Frontal cortex (tissue), 4 donors: Measurements from ENCODE around the gene VPS8. TPM values are rescaled to one million over a fixed set of nuclear protein-coding genes. Genes with fewer than 3 reads are reported as not detected.
"Not testable (repeated sequence)": the region's sequence is repeated elsewhere in the genome, so short reads cannot be mapped to it uniquely, and the experiment has no call there.

Source experiments
- DNase-seq, 2 donors: peaks; one replicate each; pipeline ENCODE4 v3.0.0; 2012; ENCODE audit warnings: low spot score in 2 of 2
- FAIRE-seq: peaks from 2 replicates; lab custom pipeline; 2012; peaks lifted over from hg19 to GRCh38; lab: Jason Lieb, UNC
- total RNA-seq: library from RNA; depleted of rRNA; stranded (reverse); fragments of >200 nt; gene quantifications from one replicate; pipeline ENCODE4 v1.2.3, GENCODE V29; 2014
- donor health status: control.
- donor health status: control.
- donor health status: control.

VPS8 gene
- total RNA-seq, 1 donor from 2014 or later, result 145 TPM

DNA sequence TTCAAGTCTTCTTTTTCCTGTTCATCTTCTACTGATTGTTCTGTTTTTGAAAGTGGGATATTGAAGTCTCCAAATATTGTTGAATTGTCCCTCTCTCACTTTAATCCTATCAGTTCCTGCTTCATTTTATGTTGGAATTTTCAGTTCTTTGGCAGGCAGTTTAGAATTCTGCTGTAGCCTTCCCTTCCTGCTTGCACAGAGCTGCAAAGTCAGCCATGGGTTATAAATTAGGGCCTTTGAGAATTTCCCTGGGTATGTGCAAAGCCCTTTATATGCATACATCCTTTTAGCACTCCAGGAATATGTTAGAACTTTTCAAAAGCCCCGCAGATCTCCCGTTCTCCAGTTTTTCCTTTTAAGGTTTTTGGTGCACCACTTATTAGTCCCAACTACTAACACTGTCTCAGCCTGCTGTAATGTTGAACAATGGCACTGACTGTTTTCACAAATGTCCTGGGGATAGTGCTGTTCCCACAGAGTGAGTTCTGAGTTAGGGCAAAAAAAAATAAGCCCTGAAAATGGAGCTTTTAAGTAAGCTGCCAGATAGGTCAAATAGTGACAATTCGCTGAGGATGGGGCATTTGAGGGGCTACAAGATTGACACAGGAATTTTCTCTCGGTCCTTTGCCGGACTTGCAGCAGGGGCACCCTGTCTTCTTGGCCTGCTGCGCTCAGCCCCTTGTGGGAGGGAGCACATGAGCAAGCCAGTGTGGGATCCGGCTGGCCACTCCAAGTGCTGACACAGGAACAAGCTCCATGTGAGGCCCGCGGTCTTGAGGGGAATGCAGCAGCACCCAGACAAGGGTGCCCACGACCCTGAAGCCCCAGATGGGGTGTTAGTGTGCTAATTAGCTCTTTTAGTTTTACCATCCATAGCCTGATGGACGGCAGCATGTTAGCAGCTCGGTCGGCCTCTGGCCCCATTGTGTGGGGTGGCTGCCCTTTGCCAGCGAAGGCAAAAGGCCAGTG lies 96.0 kb downstream of the VPS8 start:
- FAIRE-seq, result no peak
- DNase-seq, result peak in 1 of 2 donors; percentile 6

DNA sequence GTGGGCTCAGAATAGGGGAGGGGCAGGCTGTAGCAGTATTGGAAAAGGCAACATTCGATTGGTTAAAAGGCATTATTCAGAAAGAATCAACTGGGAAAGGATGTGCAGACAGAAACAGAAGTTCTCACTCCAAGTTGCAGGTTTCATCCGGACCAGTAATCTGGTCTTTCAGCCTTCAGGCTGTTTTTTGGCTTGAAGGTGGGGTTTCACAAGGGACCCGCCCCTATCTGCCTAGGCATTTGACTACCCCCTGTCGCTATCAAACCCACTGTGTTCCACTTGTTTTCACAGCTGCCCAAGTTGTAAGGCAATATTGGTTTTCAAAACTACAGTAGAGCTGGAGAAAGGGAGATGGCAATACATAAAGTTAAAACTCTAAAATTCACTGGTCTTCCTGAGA lies 96.9 kb downstream of the VPS8 start:
- DNase-seq (no peak), FAIRE-seq (no peak)

DNA sequence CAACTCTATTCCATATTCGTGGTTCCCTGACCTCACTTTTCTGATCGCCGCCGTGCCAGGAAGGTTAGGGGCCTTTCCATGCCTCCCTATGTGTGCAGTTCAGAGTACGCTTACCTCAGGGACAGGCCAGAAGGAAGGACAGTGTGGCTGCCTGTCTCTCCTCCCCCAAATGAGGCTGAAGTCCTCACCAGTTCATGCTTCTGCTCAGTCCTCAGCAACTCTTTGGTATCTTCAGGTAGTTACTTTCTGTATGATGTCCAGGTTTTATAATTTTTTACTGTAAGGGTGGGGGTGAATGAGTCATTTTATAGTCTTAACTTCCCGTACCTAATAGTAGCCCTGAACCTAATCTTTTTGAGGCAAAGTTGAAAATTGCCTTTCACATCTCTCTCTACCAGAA lies 98.7 kb downstream of the VPS8 start:
- FAIRE-seq (no peak), DNase-seq (no peak)

DNA sequence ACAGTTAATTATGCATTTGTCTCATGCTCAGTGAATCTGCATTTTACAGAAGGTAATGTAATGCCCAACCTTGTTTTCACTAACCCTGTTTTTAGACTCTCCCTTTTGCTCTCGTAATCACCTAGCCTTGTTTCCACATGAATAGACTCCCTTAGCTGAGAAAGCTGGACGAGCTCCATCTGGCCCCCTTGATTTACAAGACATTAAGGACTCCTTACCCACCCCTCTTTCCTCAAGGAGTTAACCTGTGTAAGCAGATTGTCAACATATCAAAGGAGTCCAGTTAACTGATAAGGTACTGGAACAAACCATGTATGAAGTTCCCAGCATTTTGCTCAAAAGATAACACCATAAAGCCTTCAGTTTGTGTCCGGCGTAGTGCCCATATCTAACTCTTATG lies 99.6 kb downstream of the VPS8 start:
- FAIRE-seq (no peak), DNase-seq (no peak)

DNA sequence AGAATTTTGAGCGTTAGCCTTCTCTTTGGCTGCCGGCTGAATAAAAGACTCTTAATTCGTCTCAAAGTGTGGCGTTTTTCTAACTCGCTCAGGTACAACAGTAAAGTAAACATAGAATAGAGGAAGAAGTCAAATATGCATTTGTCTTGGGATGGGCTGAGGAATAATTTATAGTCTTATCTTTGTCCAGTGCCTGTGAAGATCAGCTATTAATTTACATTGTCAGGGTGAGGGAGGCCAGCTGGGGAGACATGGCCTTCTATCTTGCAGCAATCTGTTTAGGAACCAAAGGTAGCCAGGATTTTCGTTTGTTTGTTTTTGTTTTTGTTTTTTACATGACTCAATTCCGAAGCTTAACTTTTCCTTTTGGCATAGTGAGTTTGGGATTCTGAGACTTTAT lies 100.2 kb downstream of the VPS8 start:
- no peak for FAIRE-seq
- DNase-seq, result no peak

DNA sequence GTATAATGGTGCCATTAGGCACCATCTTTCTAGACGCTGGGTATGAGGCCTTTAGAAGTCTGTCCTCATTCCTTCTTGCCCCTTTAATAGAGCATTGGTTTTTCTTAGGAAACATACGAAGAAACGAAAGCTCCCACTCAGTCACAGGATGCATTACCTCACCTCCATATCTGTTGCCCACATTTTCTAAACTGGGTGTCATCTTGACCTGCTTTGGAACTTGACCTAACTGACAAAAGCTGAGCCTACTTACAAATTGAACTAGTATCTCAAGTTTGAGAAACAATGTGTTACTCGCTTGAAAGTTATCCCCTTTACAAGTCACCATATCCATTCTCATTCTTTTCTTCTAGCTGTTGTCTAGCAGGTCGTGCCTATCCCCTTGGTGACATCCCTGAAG lies 102.7 kb downstream of the VPS8 start:
- no peak for FAIRE-seq
- no peak for DNase-seq

DNA sequence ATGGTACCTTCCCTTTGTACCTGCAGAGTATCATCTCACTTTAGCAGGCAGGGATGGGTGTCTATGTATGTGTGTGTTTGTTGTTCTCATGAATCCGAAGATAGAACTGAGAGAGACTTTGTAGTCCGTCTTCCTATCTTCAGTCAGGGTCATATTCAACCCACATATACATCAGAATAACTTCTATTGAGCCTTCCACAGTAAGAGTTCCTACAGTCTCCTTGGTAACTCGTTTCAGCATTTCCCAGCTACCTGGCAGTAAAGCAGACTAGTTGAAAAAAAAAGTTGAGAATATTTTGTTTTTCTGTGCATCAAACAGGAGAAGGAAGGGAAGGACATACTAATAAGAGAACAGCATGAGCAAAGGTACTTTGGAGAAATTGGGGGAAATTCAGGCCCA lies 106.8 kb downstream of the VPS8 start:
- no peak for FAIRE-seq

DNA sequence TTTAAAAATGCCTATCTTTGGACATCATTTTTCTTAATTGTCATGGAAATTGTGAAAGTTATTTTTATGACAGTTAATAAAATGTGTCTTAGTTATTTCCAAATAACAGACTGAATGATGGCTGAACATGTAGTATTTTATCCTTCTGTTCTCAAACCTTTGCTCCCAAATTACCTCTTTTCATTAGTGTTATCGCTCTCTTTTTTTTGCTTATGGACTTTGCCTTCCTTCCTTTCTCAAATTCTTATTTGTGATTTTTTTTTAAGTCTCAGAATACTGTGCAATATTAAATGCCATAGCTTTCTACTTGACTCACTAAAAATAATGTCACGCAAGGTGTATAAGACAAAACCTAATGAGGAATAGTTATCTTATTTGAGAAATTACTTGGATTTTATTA lies 107.7 kb downstream of the VPS8 start:
- FAIRE-seq, result no peak
- DNase-seq, result no peak

More for the DNA sequence above, 106.8 kb downstream of the VPS8 start:
- no peak for DNase-seq

DNA sequence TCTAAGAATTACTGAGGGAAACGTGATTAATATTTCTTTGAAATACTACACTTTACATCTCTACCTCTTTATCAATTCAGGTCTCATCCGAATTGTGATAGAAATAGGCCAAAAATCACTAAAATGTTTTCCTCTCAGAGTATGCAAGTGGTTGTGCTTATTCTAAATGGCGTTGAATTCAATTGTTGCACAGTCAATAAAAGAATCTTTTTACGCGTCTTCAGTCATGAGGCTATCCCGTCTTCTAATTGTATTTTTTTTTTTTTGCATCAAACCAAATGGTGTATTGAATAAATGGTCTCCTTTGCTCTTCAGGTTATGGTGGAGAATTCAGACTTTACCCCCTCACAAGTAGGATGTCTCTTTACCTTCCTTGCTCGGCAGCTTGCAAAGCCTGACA lies 112.6 kb downstream of the VPS8 start:
- no peak for DNase-seq
- no peak for FAIRE-seq

DNA sequence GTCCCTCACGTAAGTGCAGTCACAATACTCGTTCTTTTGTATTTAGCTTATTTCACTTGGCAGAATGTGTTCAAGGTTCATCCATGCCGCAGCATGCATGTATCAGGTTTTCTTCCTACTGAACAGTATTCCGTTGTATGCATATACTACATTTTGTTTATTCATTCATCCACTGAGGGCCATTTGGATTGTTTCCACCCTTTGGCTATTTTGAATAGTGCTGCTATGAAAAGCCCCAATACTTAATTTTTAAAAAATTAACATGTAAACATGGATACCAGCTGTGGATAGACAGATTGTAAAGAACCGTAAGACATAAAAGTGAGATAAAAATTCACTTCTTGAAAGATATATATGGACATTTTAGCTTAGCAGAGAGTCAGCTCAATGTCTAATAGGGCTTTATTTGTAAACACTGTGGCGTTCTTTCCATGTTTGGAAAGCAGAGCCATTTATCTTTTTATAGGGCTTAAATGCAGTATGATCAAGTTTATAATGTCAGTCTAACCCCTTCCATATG lies 115.9 kb downstream of the VPS8 start:
- no peak for FAIRE-seq
- no peak for DNase-seq

DNA sequence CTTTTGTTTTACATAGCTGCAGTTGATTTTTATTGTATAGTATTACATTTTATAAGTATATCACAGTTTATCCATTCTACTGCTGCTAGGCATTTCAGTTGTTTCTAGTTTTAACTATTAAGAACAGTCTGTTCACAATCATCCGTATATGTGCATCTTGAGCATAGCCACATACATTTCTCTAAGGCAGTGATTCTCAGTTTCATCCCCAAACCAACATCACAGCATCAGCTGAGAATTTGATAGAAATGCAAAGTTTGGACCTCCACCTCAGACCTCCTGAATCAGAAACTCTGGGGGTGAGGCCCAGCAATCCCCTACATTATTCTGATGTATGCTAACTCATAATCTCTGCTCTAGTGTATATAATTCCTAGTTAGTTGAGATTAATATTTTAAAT lies 120.8 kb downstream of the VPS8 start:
- DNase-seq, result no peak
- FAIRE-seq, result no peak

DNA sequence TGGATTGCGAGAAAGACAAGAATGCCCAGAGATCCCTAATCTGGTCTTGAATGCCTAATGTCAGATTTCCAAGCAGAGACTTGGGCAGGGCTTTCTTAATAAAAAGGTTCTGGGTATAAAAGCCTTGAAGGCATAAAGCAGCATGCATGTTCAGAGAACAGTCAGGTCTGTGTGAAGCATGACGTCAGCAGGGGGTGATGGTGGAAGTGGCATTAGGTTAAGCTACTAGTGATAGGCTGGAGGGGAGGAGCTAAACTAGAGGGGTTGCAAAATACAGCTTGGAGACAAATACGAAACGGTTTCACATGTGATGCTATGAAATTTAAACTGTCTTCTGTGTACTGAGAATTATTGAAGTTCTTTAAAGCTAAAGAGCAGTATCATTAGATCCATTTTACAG lies 125.6 kb downstream of the VPS8 start:
- DNase-seq (no peak), FAIRE-seq (no peak)

DNA sequence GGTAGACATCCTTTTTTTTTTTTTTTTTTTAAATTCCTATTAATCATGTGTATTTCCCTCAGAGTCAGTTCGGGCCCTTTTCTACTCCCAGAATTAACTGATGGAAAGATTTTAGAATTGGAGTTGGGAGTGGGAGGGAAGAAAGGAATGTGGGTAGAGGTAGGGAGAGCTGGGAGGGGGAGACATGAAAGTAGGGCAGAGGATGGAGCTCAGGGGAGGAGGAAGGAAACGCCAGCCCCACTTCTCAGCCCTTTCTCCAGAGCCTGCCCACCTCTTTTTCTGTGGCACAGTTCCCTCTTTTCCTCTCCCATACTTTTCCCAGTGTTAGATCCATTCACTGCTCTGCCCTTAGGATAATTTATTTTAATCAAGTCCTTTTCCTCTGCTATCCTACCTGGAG lies 129.4 kb downstream of the VPS8 start:
- no peak for FAIRE-seq
- DNase-seq, result no peak

DNA sequence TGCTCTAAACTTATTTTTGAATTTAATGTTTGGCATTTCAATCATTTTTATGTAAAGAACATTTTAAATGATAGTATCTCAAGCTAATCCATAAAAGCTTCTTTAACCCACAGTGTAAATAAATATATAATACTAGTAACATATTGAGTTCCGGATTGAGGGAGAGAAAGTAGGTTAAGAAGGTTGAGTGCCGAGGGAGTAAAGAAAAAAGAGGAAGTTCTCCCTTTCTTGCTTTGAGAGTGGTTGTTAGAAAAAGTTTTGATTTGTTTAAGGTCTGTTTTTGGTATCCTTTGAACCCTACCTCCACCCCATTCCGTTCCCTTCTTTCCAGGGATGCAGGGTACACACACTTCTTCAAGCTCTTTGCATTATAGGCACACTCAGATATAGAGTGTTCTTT lies 130.8 kb downstream of the VPS8 start:
- no peak for DNase-seq
- no peak for FAIRE-seq

DNA sequence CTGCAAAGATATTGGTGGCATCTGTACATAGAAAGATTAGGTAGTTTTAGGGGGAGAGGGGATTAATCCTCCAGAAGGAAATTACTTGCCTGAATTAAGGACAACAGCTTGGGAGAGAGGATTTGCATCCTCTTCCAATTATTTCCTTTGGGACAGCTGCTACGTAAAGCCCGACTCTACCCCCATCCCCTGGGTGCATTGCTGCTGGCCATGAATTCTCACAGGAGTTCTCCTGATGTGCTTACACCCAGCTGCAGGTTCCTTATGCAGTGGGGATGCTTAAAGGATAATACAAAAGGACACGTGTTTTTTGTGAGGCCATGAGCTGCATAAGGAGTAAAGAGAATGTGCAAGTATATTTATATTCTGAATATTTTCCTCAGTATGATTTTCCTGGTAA lies 132.3 kb downstream of the VPS8 start:
- FAIRE-seq (no peak), DNase-seq (no peak)

DNA sequence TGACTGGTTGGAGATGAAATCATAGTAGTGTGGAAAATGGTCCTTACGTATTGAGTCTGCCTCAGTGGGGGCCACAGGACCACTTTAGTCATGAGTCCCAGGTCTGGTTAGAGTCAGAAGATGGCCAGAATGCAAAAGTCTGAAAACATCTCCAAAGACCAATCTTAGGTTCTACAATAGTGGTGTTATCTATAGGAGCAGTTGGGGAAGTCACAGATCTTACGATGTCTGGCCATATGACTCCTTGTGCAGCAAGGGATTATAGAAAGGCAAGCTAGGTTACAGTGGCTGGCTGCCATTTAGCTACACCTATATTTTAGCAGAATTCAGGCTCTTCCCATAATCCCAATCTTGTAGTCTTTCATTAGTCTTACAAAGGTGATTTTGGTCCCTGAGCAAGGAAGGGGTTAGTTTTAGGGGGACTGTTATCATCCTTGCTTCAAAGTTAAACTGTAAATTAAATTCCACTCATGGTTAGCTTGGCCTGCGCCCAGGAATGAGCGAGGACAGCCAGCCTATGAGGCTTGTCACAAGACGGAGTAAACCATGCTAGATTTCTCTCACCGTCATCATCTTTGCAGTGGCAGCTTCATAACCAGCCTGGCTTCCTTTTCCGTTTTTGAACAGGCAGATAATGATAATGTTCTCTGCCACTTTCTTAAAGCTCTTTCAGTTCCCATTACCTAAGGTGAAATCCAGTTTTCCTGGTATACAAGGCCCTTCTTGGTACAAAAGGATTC lies 134.1 kb downstream of the VPS8 start:
- no peak for DNase-seq
- no peak for FAIRE-seq

DNA sequence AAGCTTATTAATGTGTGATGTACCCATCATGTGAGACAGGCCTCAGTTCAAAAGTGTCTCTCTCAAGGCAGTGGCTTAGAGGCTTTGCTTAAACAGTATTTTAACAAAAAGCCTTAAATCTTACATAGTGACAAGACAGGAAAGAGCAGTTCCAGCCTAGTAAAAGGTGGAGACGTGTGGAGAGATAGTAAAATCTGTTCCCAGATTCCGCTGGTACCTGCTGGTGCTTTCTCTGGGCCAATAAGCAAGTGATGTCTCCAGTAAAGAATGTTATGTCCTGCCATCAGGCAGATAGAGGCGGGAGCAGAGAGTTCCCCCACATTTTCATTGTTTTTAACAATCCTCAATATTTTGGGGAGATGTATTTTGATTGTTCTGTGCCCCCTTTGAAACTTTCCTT lies 135.0 kb downstream of the VPS8 start:
- FAIRE-seq (no peak), DNase-seq (no peak)

DNA sequence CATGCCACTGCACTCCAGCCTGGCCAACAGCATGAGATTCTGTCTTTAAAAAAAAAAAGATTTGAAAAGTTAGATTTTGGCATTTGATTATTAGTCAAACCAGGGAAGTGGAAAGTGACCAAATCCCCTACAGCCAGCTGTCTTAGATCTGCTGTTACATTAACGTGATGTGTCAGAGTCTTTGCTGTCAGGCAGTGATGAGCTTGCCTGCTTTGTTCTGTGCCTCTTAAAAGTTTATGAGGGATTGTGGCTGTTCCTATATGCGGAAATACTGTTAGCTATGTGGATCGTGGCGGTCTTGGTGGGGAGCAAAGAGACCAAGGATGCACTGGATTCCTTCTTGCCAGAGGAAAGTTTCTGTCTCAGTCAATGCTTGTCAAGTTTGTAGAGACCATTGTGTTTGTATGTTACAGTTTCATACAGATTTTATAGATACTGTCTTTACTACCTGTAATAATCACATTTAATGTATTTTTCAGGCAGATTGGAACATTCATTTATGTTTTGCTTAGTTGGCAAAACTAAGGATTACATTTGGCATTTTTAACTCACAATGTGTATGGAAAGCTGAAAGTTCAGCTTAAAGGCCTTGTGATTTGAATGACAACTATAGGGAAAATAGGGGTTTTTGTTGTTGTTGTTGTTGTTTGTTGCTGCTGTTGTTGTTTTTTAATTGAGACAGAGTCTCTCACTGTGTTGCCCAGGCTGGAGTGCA lies 137.4 kb downstream of the VPS8 start:
- FAIRE-seq, result no peak
- no peak for DNase-seq

DNA sequence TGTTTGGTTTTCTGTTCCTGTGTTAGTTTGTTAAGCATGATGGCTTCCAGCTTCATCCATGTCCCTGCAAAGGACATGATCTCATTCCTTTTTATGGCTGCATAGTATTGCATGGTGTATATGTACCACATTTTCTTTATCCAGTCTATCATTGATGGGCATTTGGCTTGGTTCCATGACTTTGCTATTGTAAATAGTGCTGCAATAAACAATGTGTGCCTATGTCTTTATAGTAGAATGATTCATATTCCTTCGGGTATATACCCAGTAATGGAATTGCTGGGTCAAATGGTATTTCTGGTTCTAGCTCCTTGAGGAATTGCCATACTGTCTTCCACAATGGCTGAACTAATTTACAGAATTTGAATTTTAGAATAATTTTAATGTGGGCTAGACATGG lies 138.8 kb downstream of the VPS8 start:
- DNase-seq, FAIRE-seq: not testable (repeated sequence)

DNA sequence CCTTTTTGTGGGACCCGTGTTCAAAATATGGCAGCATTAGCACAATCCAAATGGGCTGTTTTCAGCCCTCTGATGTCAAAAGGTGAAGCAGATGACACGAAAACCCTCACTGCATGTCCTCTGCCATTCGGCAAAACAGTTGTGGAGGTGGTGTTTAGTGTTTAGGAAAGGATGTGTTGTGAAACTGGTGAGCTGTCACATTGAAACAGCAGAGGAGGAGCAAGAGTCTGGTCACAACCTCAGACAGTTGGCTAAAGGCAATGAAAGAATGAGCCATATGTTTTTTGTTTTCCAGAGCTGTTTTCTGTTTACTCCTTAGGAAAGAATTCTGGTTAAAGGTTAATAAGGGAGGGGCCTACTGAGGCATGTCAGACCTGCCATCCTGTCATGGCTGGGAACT lies 140.7 kb downstream of the VPS8 start:
- no peak for FAIRE-seq

More for the DNA sequence above, 140.7 kb downstream of the VPS8 start:
- no peak for DNase-seq
